K562 (cell line): ENCODE results near the gene POLR3GL. TPM values are rescaled to one million over a fixed set of nuclear protein-coding genes. Genes with fewer than 3 reads are reported as not detected.

Experiments
- ATF3 ChIP-seq, 2 experiments: fragments of 450-650 bp in 1 of 2; sonication (generic) in 1 of 2; formaldehyde crosslinking in 1 of 2; IDR thresholded peaks in 1 of 2; conservative IDR thresholded peaks in 1 of 2; 2 replicates each; pipeline versions ENCODE4 v1.6.1 to v1.8.1; 2016 to 2023; ENCODE audit warnings: mild to moderate bottlenecking in 2 of 2, moderate library complexity in 2 of 2, inconsistent platforms in 1 of 2, missing genetic modification reagents in 1 of 2
- BRD4 ChIP-seq: fragments of 200-600 bp; sonication (generic); IDR thresholded peaks from 2 replicates; pipeline ENCODE4 v1.6.1; 2017; ENCODE audit warnings: inconsistent platforms
- CSDE1 ChIP-seq, 2 experiments: fragments of 450-650 bp; IDR thresholded peaks; 2 replicates each; pipeline ENCODE4 v1.6.1; 2016; ENCODE audit warnings: mild to moderate bottlenecking in 1 of 2
- DMBX1 ChIP-seq: fragments of 250-450 bp; sonication (Bioruptor Pico); IDR thresholded peaks from 2 replicates; pipeline ENCODE4 v1.8.0; 2022; ENCODE audit warnings: inconsistent platforms, mild to moderate bottlenecking, moderate library complexity, borderline replicate concordance
- EHMT2 ChIP-seq: fragments of 450-650 bp; IDR thresholded peaks from 2 replicates; pipeline ENCODE4 v1.6.1; 2018; ENCODE audit warnings: antibody characterized with exemption
- HIVEP1 ChIP-seq: fragments of 250-450 bp; sonication (Bioruptor Pico); IDR thresholded peaks from 2 replicates; pipeline ENCODE4 v1.4.0; 2020; ENCODE audit warnings: mild to moderate bottlenecking
- ID3 ChIP-seq, 2 experiments: fragments of 250-450 bp in 1 of 2; fragments of 450-650 bp in 1 of 2; sonication (Bioruptor Pico) in 1 of 2; IDR thresholded peaks; 2 replicates each; pipeline versions ENCODE4 v1.6.1 to v1.8.0; 2016 to 2021; ENCODE audit warnings: mild to moderate bottlenecking in 2 of 2, moderate library complexity in 2 of 2, missing compliant biosample characterization in 1 of 2, missing genetic modification characterization in 1 of 2
- MAZ ChIP-seq, 2 experiments: fragments of 450-650 bp in 1 of 2; sonication (generic) in 1 of 2; formaldehyde crosslinking; IDR thresholded peaks in 1 of 2; conservative IDR thresholded peaks in 1 of 2; 2 replicates each; pipeline versions ENCODE4 v1.4.0 to v1.5.0; 2020; ENCODE audit warnings: mild to moderate bottlenecking in 1 of 2, missing genetic modification reagents in 1 of 2
- NCOA6 ChIP-seq: fragments of 450-650 bp; IDR thresholded peaks from 2 replicates; pipeline ENCODE4 v1.6.1; 2017; ENCODE audit warnings: mild to moderate bottlenecking
- SIX5 ChIP-seq, 2 experiments: IDR thresholded peaks; 2 replicates each; pipeline ENCODE4 v1.6.1; 2011; ENCODE audit warnings: low read length in 2 of 2, borderline replicate concordance in 1 of 2, low read depth in 1 of 2, mild to moderate bottlenecking in 1 of 2, moderate library complexity in 1 of 2; ENCODE audit not compliant: insufficient read depth in 1 of 2
- SMARCA4 ChIP-seq: fragments of 450-650 bp; IDR thresholded peaks from 2 replicates; pipeline ENCODE4 v1.6.1; 2016
- TRIM24 ChIP-seq, 2 experiments: fragments of 450-650 bp; IDR thresholded peaks; 2 replicates each; pipeline ENCODE4 v1.6.1; 2016
- ZBTB9 ChIP-seq: fragments of 450-650 bp; formaldehyde crosslinking; IDR thresholded peaks from 2 replicates; pipeline ENCODE4 v1.4.0; 2020; ENCODE audit warnings: mild to moderate bottlenecking, moderate library complexity
- ZKSCAN1 ChIP-seq: fragments of 150-350 bp; IDR thresholded peaks from 2 replicates; pipeline ENCODE4 v1.6.1; 2016; ENCODE audit warnings: low read depth, low read length
- ZNF121 ChIP-seq: sonication (generic); formaldehyde crosslinking; conservative IDR thresholded peaks from 2 replicates; pipeline ENCODE4 v1.8.0; 2022; ENCODE audit warnings: missing genetic modification reagents
- polyA plus RNA-seq, 8 experiments: library from polyadenylated mRNA; depleted of rRNA in 4 of 8; stranded (reverse) in 5 of 8; unstranded in 3 of 8; fragments of >200 nt; fragmentation: Nextera tagmentation in 2 of 8; fragmentation: Illumina TruSeq in 1 of 8; extraction: Ambion mirVana in 2 of 8; extraction: Trizol in 1 of 8; gene quantifications; 2 replicates each; pipeline versions ENCODE4 v1.2.1 to v1.2.3, GENCODE V29; 2011 to 2014; ENCODE audit warnings: inconsistent platforms in 1 of 8, missing spikeins in 1 of 8
- total RNA-seq, 7 experiments: library from RNA; depleted of rRNA in 6 of 7; stranded (reverse); fragments of >200 nt in 6 of 7; fragmentation: Illumina TruSeq in 2 of 7; extraction: Trizol in 2 of 7; gene quantifications; 2 replicates each; pipeline versions ENCODE4 v1.2.1 to v1.2.3, GENCODE V29; 2011 to 2021; ENCODE audit warnings: low replicate concordance in 1 of 7
- TF ChIP-seq, protein P1 (sequence below): fragments of 450-650 bp; IDR thresholded peaks from one replicate; pipeline ENCODE4 v1.6.1; 2018; ENCODE audit warnings: mild to moderate bottlenecking, moderate library complexity; ENCODE audit not compliant: partially characterized antibody
- TF ChIP-seq, protein P2 (sequence below), 2 experiments: fragments of 450-650 bp in 1 of 2; sonication (generic) in 1 of 2; formaldehyde crosslinking; conservative IDR thresholded peaks; 2 replicates each; pipeline versions ENCODE4 v1.4.0 to v1.8.1; 2020 to 2022; ENCODE audit warnings: mild to moderate bottlenecking in 1 of 2, missing genetic modification reagents in 1 of 2
- TF ChIP-seq, protein P3 (sequence below): fragments of 450-650 bp; formaldehyde crosslinking; IDR thresholded peaks from 2 replicates; pipeline ENCODE4 v1.4.0; 2020; ENCODE audit warnings: mild to moderate bottlenecking, moderate library complexity

Gene POLR3GL
- total and polyA plus RNA-seq, 9 of the 15 experiments (the other 6 are each of a cell fraction or from before 2014, with no cell fraction given) = 14.6 to 48.4 (median 38.2) TPM

DNA sequence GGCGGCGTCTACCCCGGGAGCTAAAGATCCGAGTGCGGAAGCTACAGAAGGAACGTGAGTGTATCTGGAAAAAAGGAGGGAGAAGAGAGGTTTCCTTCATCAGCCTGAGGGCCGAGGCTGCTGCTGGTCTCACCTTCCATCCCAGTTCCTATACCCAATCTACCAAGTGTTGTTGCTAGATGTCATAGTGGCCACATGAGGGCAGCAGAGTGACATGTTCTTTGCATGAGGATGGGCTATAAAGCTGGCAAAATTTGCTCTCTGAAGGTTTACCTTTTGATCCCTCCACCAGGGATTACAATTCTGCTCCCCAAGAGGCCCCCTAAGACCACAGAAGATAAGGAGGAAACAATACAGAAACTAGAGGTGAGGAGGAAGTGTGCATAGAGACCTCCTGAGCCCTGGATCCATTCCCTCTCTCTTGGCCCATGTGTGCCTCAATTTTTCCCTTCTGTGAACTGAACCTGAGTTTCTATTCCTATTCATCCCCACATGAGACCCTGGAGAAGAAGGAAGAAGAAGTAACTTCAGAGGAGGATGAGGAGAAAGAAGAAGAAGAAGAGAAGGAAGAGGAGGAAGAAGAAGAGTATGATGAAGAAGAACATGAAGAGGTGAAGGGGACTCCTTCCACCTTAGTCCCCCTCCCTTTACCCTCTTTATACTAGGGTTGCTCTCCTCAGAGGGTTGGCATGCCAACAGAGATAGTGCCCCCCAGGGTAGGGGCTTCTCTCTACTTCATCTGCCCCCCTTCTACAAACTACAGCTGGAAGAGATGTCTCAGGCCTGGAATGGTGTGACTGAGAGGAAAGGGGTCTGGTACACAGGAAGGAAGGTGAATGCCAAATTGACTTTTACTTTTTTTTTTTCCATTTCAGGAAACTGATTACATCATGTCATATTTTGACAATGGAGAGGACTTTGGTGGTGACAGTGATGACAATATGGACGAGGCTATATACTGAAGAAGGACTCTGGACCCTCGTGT is 13.3 kb downstream of the POLR3GL start (continued):
- TF ChIP-seq, protein P1, sequence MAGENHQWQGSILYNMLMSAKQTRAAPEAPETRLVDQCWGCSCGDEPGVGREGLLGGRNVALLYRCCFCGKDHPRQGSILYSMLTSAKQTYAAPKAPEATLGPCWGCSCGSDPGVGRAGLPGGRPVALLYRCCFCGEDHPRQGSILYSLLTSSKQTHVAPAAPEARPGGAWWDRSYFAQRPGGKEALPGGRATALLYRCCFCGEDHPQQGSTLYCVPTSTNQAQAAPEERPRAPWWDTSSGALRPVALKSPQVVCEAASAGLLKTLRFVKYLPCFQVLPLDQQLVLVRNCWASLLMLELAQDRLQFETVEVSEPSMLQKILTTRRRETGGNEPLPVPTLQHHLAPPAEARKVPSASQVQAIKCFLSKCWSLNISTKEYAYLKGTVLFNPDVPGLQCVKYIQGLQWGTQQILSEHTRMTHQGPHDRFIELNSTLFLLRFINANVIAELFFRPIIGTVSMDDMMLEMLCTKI = no peak
- TF ChIP-seq EHMT2 (peak; percentile 21; the same call in 1 of the 2 replicates), BRD4 (no peak), ATF3 (IDR thresholded peaks at IDR 0.05) (peak; percentile 28; the same call in 1 of the 2 replicates), ATF3 (CRISPR knock-in tag; conservative IDR thresholded peaks at IDR 0.05) (peak; percentile 26; the same call in 1 of the 2 replicates), SIX5 (IDR thresholded peaks at IDR 0.05; ENCODE audit: borderline replicate concordance in 1 of 2, insufficient read depth in 1 of 2, low read depth in 1 of 2, low read length in 2 of 2) (no peak), MAZ (CRISPR knock-in tag; conservative IDR thresholded peaks at IDR 0.05 in 1 of 2, IDR thresholded peaks at IDR 0.05 in 1 of 2) (0 out of 4 replicates have a peak, but pooled peaks of 1 of the 2 experiments have one; percentile 25), CSDE1 (IDR thresholded peaks at IDR 0.05) (no peak), NCOA6 (no peak), ZBTB9 (CRISPR knock-in tag) (0 out of 2 replicates have a peak, but pooled peaks have one; percentile 48), ID3 (CRISPR knock-in tag; IDR thresholded peaks at IDR 0.05) (no peak), ID3 (tag; IDR thresholded peaks at IDR 0.05) (no peak), DMBX1 (peak; percentile 54), TRIM24 (IDR thresholded peaks at IDR 0.05) (no peak), SMARCA4 (peak; percentile 60; the same call in 1 of the 2 replicates), HIVEP1 (CRISPR knock-in tag) (no peak), ZKSCAN1 (0 out of 2 replicates have a peak, but pooled peaks have one; percentile 13), ZNF121 (no peak)
- TF ChIP-seq, protein P2, sequence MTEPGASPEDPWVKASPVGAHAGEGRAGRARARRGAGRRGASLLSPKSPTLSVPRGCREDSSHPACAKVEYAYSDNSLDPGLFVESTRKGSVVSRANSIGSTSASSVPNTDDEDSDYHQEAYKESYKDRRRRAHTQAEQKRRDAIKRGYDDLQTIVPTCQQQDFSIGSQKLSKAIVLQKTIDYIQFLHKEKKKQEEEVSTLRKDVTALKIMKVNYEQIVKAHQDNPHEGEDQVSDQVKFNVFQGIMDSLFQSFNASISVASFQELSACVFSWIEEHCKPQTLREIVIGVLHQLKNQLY (CRISPR knock-in tag; conservative IDR thresholded peaks at IDR 0.05) = no peak
- TF ChIP-seq, protein P3, sequence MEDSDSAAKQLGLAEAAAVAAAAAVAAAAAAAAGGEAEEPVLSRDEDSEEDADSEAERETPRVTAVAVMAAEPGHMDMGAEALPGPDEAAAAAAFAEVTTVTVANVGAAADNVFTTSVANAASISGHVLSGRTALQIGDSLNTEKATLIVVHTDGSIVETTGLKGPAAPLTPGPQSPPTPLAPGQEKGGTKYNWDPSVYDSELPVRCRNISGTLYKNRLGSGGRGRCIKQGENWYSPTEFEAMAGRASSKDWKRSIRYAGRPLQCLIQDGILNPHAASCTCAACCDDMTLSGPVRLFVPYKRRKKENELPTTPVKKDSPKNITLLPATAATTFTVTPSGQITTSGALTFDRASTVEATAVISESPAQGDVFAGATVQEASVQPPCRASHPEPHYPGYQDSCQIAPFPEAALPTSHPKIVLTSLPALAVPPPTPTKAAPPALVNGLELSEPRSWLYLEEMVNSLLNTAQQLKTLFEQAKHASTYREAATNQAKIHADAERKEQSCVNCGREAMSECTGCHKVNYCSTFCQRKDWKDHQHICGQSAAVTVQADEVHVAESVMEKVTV (CRISPR knock-in tag) = peak; percentile 92
